22Rv1 (cell line): ENCODE data around the gene UNC5A.

Experiments used
- CTCF ChIP-seq: fragments of 450-650 bp; IDR thresholded peaks from 2 replicates; pipeline ENCODE4 v1.5.1; 2017; ENCODE audit warnings: mild to moderate bottlenecking
- ZFX ChIP-seq: fragments of 450-650 bp; IDR thresholded peaks from 2 replicates; pipeline ENCODE4 v1.6.1; 2017; ENCODE audit warnings: antibody characterized with exemption, borderline replicate concordance

DNA sequence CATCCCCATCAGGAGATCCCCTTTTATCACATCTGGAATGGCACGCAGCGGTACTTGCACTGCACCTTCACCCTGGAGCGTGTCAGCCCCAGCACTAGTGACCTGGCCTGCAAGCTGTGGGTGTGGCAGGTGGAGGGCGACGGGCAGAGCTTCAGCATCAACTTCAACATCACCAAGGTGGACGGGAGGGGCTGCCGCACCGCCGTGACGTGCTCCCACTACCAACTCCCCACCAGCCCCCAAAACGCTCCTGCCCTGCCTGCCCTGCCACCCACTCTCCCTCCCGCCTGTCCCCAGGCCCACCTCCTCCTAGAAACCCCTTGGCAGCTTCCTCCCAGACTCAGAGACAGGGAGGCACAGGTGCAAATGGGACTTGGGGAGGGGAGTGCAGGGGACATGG, 68.1 kb downstream of the UNC5A start:
- no peak for TF ChIP-seq CTCF
- no peak for TF ChIP-seq ZFX
